GM23338 (cell line): Measurements from ENCODE around the gene PTAFR. TPM values are rescaled to one million over a fixed set of nuclear protein-coding genes. Genes with fewer than 3 reads are reported as not detected.

ENCODE experiments used
- ATAC-seq: fragments of 200-7000 bp; cut with Tn5 transposase; 3 replicates; pipeline ENCODE4 v1.9.1; 2020
- DNase-seq: peaks from one replicate; pipeline ENCODE4 v3.0.0-alpha.2; 2015; ENCODE audit warnings: low spot score
- H2AFZ ChIP-seq: fragments of 200-600 bp; sonication (generic); 2 replicates; pipeline ENCODE4 v1.8.0; 2016; ENCODE audit warnings: antibody characterized with exemption, mild to moderate bottlenecking, moderate library complexity
- H3F3A ChIP-seq: fragments of 200-600 bp; sonication (generic); replicated peaks from 2 replicates; pipeline ENCODE4 v1.8.0; 2017; ENCODE audit warnings: antibody characterized with exemption, mixed run types, low read depth
- H3K27ac ChIP-seq: fragments of 200-600 bp; sonication (generic); 2 replicates; pipeline ENCODE4 v1.6.1; 2016; ENCODE audit warnings: low read depth
- H3K27me3 ChIP-seq: fragments of 200-600 bp; sonication (generic); 2 replicates; pipeline ENCODE4 v1.8.0; 2016; ENCODE audit warnings: mild to moderate bottlenecking, mixed run types, moderate library complexity; ENCODE audit not compliant: insufficient read depth
- H3K36me3 ChIP-seq: fragments of 200-600 bp; sonication (generic); 2 replicates; pipeline ENCODE4 v1.8.0; 2016; ENCODE audit warnings: mild to moderate bottlenecking; ENCODE audit not compliant: insufficient read depth
- H3K4me1 ChIP-seq: fragments of 200-600 bp; sonication (generic); 2 replicates; pipeline ENCODE4 v1.8.0; 2016; ENCODE audit warnings: mild to moderate bottlenecking, moderate library complexity; ENCODE audit not compliant: insufficient read depth
- H3K4me2 ChIP-seq: fragments of 200-600 bp; sonication (generic); 2 replicates; pipeline ENCODE4 v1.7.1; 2017; ENCODE audit warnings: mixed run types
- H3K4me3 ChIP-seq: fragments of 200-600 bp; sonication (generic); 2 replicates; pipeline ENCODE4 v1.6.1; 2016; ENCODE audit warnings: mixed run types
- H3K79me2 ChIP-seq: fragments of 200-600 bp; sonication (generic); replicated peaks from 2 replicates; pipeline ENCODE4 v1.8.0; 2017; ENCODE audit warnings: mild to moderate bottlenecking; ENCODE audit not compliant: insufficient read depth
- H3K9me2 ChIP-seq: fragments of 200-600 bp; sonication (generic); 2 replicates; pipeline ENCODE4 v1.8.0; 2017; ENCODE audit not compliant: insufficient read depth
- H4K20me1 ChIP-seq: fragments of 200-600 bp; sonication (generic); replicated peaks from 2 replicates; pipeline ENCODE4 v1.8.0; 2017; ENCODE audit warnings: mild to moderate bottlenecking; ENCODE audit not compliant: insufficient read depth
- H3K27ac Mint-ChIP-seq: 2 replicates; pipeline ENCODE4 v1.8.0; 2020; ENCODE audit warnings: inconsistent platforms, mild to moderate bottlenecking, moderate library complexity, mixed read lengths
- H3K27me3 Mint-ChIP-seq: 3 replicates; pipeline ENCODE4 v1.8.0; 2022; ENCODE audit warnings: low read depth, mild to moderate bottlenecking, moderate library complexity, mixed read lengths, inconsistent platforms; ENCODE audit not compliant: insufficient read depth, poor library complexity
- H3K36me3 Mint-ChIP-seq: 3 replicates; pipeline ENCODE4 v1.8.0; 2021; ENCODE audit warnings: low read depth, mild to moderate bottlenecking, inconsistent platforms, moderate library complexity, mixed read lengths
- H3K4me1 Mint-ChIP-seq: 3 replicates; pipeline ENCODE4 v1.8.0; 2020; ENCODE audit warnings: mild to moderate bottlenecking, inconsistent platforms, mixed read lengths
- H3K4me3 Mint-ChIP-seq: 3 replicates; pipeline ENCODE4 v1.8.0; 2021; ENCODE audit warnings: moderate library complexity, mild to moderate bottlenecking, inconsistent platforms, mixed read lengths
- H3K9me3 Mint-ChIP-seq: 3 replicates; pipeline ENCODE4 v1.8.0; 2020; ENCODE audit warnings: moderate library complexity, mild to moderate bottlenecking, inconsistent platforms, mixed read lengths
- CREB1 ChIP-seq: fragments of 250-450 bp; sonication (Bioruptor Pico); IDR thresholded peaks from 2 replicates; pipeline ENCODE4 v1.5.0; 2020; ENCODE audit warnings: low read depth, mild to moderate bottlenecking, moderate library complexity
- ETS1 ChIP-seq: IDR thresholded peaks from 2 replicates; pipeline ENCODE4 v1.6.1; 2016; ENCODE audit warnings: antibody characterized with exemption
- EZH2 ChIP-seq: fragments of 200-600 bp; sonication (generic); IDR thresholded peaks from one replicate; pipeline ENCODE4 v1.8.0; 2017; ENCODE audit warnings: antibody characterized with exemption, mild to moderate bottlenecking, low read depth; ENCODE audit not compliant: unreplicated experiment
- EZH2phosphoT487 ChIP-seq: fragments of 200-600 bp; sonication (generic); IDR thresholded peaks from one replicate; pipeline ENCODE4 v1.8.1; 2018; ENCODE audit warnings: antibody characterized with exemption; ENCODE audit not compliant: unreplicated experiment
- JUNB ChIP-seq: IDR thresholded peaks from one replicate; pipeline ENCODE4 v1.6.1; 2016; ENCODE audit warnings: antibody characterized with exemption; ENCODE audit not compliant: unreplicated experiment
- NANOG ChIP-seq: IDR thresholded peaks from 2 replicates; pipeline ENCODE4 v1.6.1; 2016; ENCODE audit warnings: antibody characterized with exemption, borderline replicate concordance
- POLR2AphosphoS5 ChIP-seq: IDR thresholded peaks from 2 replicates; pipeline ENCODE4 v1.6.1; 2016; ENCODE audit warnings: antibody characterized with exemption, low read depth
- REST ChIP-seq: IDR thresholded peaks from one replicate; pipeline ENCODE4 v1.6.1; 2018; ENCODE audit warnings: antibody characterized with exemption; ENCODE audit not compliant: unreplicated experiment
- STAT1 ChIP-seq: IDR thresholded peaks from one replicate; pipeline ENCODE4 v1.6.1; 2016; ENCODE audit warnings: antibody characterized with exemption; ENCODE audit not compliant: unreplicated experiment
- ZNF114 ChIP-seq: fragments of 250-450 bp; sonication (Bioruptor Pico); IDR thresholded peaks from 2 replicates; pipeline ENCODE4 v1.5.0; 2020; ENCODE audit warnings: mild to moderate bottlenecking, moderate library complexity
- ZNF331 ChIP-seq: fragments of 250-450 bp; sonication (Bioruptor Pico); IDR thresholded peaks from 2 replicates; pipeline ENCODE4 v1.5.0; 2020; ENCODE audit warnings: low read depth, mild to moderate bottlenecking, moderate library complexity
- polyA plus RNA-seq: library from polyadenylated mRNA; unstranded; fragments of >200 nt; fragmentation: Nextera tagmentation; extraction: Ambion mirVana; gene quantifications from 2 replicates; pipeline ENCODE4 v1.2.1, GENCODE V29; 2016
- total RNA-seq: library from RNA; depleted of rRNA; stranded (reverse); fragments of >200 nt; shearing (Covaris generic); gene quantifications from 2 replicates; pipeline ENCODE4 v1.2.3, GENCODE V29; 2014
- TF ChIP-seq, protein P1 (sequence below), 2 experiments: fragments of 200-600 bp in 1 of 2; sonication (generic) in 1 of 2; conservative IDR thresholded peaks; 2 replicates each; pipeline versions ENCODE4 v1.5.1 to v1.6.1; 2016 to 2017; ENCODE audit warnings: antibody characterized with exemption in 2 of 2, low read depth in 2 of 2, mild to moderate bottlenecking in 2 of 2, moderate library complexity in 1 of 2
- TF ChIP-seq, protein P2 (sequence below): fragments of 250-450 bp; sonication (Bioruptor Pico); IDR thresholded peaks from 2 replicates; pipeline ENCODE4 v1.5.0; 2020; ENCODE audit warnings: mild to moderate bottlenecking, moderate library complexity

Gene PTAFR
- total and polyA plus RNA-seq, 2 experiments from 2014 or later, result 0.29 to 0.76 TPM

- no peak overlapping the region for H3K27ac ChIP-seq
- no peaks in the 10 kb centered on the region for H3K27me3 ChIP-seq
- Mint-ChIP-seq H3K9me3 (no peaks in the 10 kb centered on the region), H3K36me3 (no peaks in the 10 kb centered on the region; the same call in 2 of the 3 replicates), H3K27ac (no peak overlapping the region), H3K4me1 (peaks cover 15% of the 10 kb centered on the region; the same call in 2 of the 3 replicates), H3K4me3 (no peak overlapping the region), H3K27me3 (peaks cover 6% of the 10 kb centered on the region)
- peaks cover 10% of the 10 kb centered on the region; the same call in 1 of the 2 replicates for H3K9me2 ChIP-seq
- H4K20me1 ChIP-seq, result no peaks in the 10 kb centered on the region; the same call in 1 of the 2 replicates
- H3K4me2 ChIP-seq, result no peak overlapping the region
- TF ChIP-seq STAT1 (no peak), REST (no peak), JUNB (no peak), CREB1 (CRISPR knock-in tag) (no peak), EZH2 (no peak), POLR2AphosphoS5 (no peak), EZH2phosphoT487 (no peak), ZNF331 (CRISPR knock-in tag) (no peak), NANOG (no peak), ZNF114 (CRISPR knock-in tag) (no peak), ETS1 (no peak)
- TF ChIP-seq, protein P1, sequence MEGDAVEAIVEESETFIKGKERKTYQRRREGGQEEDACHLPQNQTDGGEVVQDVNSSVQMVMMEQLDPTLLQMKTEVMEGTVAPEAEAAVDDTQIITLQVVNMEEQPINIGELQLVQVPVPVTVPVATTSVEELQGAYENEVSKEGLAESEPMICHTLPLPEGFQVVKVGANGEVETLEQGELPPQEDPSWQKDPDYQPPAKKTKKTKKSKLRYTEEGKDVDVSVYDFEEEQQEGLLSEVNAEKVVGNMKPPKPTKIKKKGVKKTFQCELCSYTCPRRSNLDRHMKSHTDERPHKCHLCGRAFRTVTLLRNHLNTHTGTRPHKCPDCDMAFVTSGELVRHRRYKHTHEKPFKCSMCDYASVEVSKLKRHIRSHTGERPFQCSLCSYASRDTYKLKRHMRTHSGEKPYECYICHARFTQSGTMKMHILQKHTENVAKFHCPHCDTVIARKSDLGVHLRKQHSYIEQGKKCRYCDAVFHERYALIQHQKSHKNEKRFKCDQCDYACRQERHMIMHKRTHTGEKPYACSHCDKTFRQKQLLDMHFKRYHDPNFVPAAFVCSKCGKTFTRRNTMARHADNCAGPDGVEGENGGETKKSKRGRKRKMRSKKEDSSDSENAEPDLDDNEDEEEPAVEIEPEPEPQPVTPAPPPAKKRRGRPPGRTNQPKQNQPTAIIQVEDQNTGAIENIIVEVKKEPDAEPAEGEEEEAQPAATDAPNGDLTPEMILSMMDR (conservative IDR thresholded peaks at IDR 0.05; ENCODE audit: low read depth in 2 of 2), result no peak
- TF ChIP-seq, protein P2, sequence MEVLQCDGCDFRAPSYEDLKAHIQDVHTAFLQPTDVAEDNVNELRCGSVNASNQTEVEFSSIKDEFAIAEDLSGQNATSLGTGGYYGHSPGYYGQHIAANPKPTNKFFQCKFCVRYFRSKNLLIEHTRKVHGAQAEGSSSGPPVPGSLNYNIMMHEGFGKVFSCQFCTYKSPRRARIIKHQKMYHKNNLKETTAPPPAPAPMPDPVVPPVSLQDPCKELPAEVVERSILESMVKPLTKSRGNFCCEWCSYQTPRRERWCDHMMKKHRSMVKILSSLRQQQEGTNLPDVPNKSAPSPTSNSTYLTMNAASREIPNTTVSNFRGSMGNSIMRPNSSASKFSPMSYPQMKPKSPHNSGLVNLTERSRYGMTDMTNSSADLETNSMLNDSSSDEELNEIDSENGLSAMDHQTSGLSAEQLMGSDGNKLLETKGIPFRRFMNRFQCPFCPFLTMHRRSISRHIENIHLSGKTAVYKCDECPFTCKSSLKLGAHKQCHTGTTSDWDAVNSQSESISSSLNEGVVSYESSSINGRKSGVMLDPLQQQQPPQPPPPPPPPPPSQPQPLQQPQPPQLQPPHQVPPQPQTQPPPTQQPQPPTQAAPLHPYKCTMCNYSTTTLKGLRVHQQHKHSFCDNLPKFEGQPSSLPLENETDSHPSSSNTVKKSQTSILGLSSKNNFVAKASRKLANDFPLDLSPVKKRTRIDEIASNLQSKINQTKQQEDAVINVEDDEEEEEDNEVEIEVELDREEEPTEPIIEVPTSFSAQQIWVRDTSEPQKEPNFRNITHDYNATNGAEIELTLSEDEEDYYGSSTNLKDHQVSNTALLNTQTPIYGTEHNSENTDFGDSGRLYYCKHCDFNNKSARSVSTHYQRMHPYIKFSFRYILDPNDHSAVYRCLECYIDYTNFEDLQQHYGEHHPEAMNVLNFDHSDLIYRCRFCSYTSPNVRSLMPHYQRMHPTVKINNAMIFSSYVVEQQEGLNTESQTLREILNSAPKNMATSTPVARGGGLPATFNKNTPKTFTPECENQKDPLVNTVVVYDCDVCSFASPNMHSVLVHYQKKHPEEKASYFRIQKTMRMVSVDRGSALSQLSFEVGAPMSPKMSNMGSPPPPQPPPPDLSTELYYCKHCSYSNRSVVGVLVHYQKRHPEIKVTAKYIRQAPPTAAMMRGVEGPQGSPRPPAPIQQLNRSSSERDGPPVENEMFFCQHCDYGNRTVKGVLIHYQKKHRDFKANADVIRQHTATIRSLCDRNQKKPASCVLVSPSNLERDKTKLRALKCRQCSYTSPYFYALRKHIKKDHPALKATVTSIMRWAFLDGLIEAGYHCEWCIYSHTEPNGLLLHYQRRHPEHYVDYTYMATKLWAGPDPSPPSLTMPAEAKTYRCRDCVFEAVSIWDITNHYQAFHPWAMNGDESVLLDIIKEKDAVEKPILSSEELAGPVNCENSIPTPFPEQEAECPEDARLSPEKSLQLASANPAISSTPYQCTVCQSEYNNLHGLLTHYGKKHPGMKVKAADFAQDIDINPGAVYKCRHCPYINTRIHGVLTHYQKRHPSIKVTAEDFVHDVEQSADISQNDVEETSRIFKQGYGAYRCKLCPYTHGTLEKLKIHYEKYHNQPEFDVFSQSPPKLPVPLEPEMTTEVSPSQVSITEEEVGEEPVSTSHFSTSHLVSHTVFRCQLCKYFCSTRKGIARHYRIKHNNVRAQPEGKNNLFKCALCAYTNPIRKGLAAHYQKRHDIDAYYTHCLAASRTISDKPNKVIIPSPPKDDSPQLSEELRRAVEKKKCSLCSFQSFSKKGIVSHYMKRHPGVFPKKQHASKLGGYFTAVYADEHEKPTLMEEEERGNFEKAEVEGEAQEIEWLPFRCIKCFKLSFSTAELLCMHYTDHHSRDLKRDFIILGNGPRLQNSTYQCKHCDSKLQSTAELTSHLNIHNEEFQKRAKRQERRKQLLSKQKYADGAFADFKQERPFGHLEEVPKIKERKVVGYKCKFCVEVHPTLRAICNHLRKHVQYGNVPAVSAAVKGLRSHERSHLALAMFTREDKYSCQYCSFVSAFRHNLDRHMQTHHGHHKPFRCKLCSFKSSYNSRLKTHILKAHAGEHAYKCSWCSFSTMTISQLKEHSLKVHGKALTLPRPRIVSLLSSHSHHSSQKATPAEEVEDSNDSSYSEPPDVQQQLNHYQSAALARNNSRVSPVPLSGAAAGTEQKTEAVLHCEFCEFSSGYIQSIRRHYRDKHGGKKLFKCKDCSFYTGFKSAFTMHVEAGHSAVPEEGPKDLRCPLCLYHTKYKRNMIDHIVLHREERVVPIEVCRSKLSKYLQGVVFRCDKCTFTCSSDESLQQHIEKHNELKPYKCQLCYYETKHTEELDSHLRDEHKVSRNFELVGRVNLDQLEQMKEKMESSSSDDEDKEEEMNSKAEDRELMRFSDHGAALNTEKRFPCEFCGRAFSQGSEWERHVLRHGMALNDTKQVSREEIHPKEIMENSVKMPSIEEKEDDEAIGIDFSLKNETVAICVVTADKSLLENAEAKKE (CRISPR knock-in tag), result no peak
- peaks cover 11% of the 10 kb centered on the region for H3K4me1 ChIP-seq
- H2AFZ ChIP-seq, result no peak overlapping the region
- H3F3A ChIP-seq, result no peaks in the 10 kb centered on the region
- DNase-seq, result no peak
- no peak for ATAC-seq
- no peak overlapping the region for H3K4me3 ChIP-seq
- no peaks in the 10 kb centered on the region for H3K36me3 ChIP-seq
- no peaks in the 10 kb centered on the region for H3K79me2 ChIP-seq
Observed at GRCh38 chr1:28148880-28149195, 27.7 kb downstream of the PTAFR start.
